Measurements from ENCODE around the gene SLC13A5. TPM values are rescaled to one million over a fixed set of nuclear protein-coding genes. Genes with fewer than 3 reads are reported as not detected.

SLC13A5 gene
- total RNA-seq, 1 experiment from 2014 or later, result not detected

- ChIA-PET CTCF (interaction anchor here (0.6 to 8.1 kb wide), 7 partner anchors 126 to 545 kb away, joined by 3 to 73 read pairs (median 4); no protein-coding TSS in a partner anchor), POLR2A (interaction anchor here (0.7 to 1.7 kb wide), 3 partner anchors 12 to 343 kb away, joined by 3 to 7 read pairs (median 4); partner anchors contain the start of gene RNASEK)
- Mint-ChIP-seq H3K36me3 (ENCODE audit: insufficient read depth, unreplicated experiment) (no peaks in the 10 kb centered on the region), H3K27me3 (ENCODE audit: insufficient read depth, unreplicated experiment) (no peaks in the 10 kb centered on the region), H3K4me1 (ENCODE audit: insufficient read depth, unreplicated experiment) (peaks cover 37% of the 10 kb centered on the region), H3K4me3 (ENCODE audit: unreplicated experiment) (no peak overlapping the region), H3K27ac (ENCODE audit: low read depth, unreplicated experiment) (peak overlapping the region; percentile 61), H3K9me3 (ENCODE audit: unreplicated experiment) (no peaks in the 10 kb centered on the region)
- peak; percentile 90 for DNase-seq (ENCODE audit: unreplicated experiment)
- no TSS peak for BruUV-seq (replicated peaks)
- TF ChIP-seq CTCF (IDR thresholded peaks at IDR 0.05; ENCODE audit: unreplicated experiment), result no peak
- intact Hi-C loops (cut with micrococcal nuclease), result loop anchor here (5.0 kb wide), 1 partner anchor 353 kb away; the partner anchor contains the start of gene BCL6B
These were observed 43.5 kb downstream of the SLC13A5 start for GRCh38 chr17:6669479-6670212.

GRCh38 chr17:6668727-6669425 lies 44.3 kb downstream of the SLC13A5 start:
- Mint-ChIP-seq H3K27me3 (ENCODE audit: insufficient read depth, unreplicated experiment) (no peaks in the 10 kb centered on the region), H3K4me1 (ENCODE audit: insufficient read depth, unreplicated experiment) (peaks cover 37% of the 10 kb centered on the region), H3K9me3 (ENCODE audit: unreplicated experiment) (no peaks in the 10 kb centered on the region), H3K4me3 (ENCODE audit: unreplicated experiment) (no peak overlapping the region), H3K27ac (ENCODE audit: low read depth, unreplicated experiment) (peak overlapping the region; percentile 61), H3K36me3 (ENCODE audit: insufficient read depth, unreplicated experiment) (no peaks in the 10 kb centered on the region)
- intact Hi-C loops (cut with micrococcal nuclease), result loop anchor here (5.0 kb wide), 1 partner anchor 353 kb away; the partner anchor contains the start of gene BCL6B
- ChIA-PET POLR2A (interaction anchor here (0.7 to 1.7 kb wide), 2 partner anchors 13 to 342 kb away, joined by 3 to 4 read pairs; no protein-coding TSS in a partner anchor), CTCF (interaction anchor here (0.6 to 8.1 kb wide), 4 partner anchors 127 to 545 kb away, joined by 3 to 73 read pairs (median 14); no protein-coding TSS in a partner anchor)
- BruUV-seq (replicated peaks), result no TSS peak
- TF ChIP-seq CTCF (IDR thresholded peaks at IDR 0.05; ENCODE audit: unreplicated experiment), result no peak
- DNase-seq (ENCODE audit: unreplicated experiment), result no peak

- intact Hi-C loops (cut with micrococcal nuclease), result loop anchor here (5.0 kb wide), 1 partner anchor 354 kb away; the partner anchor contains the start of gene BCL6B
- Mint-ChIP-seq H3K36me3 (ENCODE audit: insufficient read depth, unreplicated experiment) (no peaks in the 10 kb centered on the region), H3K27ac (ENCODE audit: low read depth, unreplicated experiment) (peak overlapping the region; percentile 5), H3K9me3 (ENCODE audit: unreplicated experiment) (no peaks in the 10 kb centered on the region), H3K4me1 (ENCODE audit: insufficient read depth, unreplicated experiment) (peaks cover 37% of the 10 kb centered on the region), H3K4me3 (ENCODE audit: unreplicated experiment) (no peak overlapping the region), H3K27me3 (ENCODE audit: insufficient read depth, unreplicated experiment) (no peaks in the 10 kb centered on the region)
- no peak for DNase-seq (ENCODE audit: unreplicated experiment)
- BruUV-seq (replicated peaks), result no TSS peak
- no peak for TF ChIP-seq CTCF (IDR thresholded peaks at IDR 0.05; ENCODE audit: unreplicated experiment)
- POLR2A ChIA-PET, result interaction anchor here (0.7 to 2.6 kb wide), 2 partner anchors 27 to 344 kb away, joined by 3 to 9 read pairs; partner anchors contain the start of gene RNASEK
- CTCF ChIA-PET, result interaction anchor here (0.6 to 8.1 kb wide), 5 partner anchors 145 to 335 kb away, joined by 3 to 73 read pairs (median 4); no protein-coding TSS in a partner anchor
These were observed 45.0 kb downstream of the SLC13A5 start for GRCh38 chr17:6668219-6668618.

Measured in MCF 10A (cell line).